SKM-1 (cell line): ENCODE results near the gene IFNW1.

Source experiments
- DNase-seq: peaks from one replicate; lab custom pipeline; 2025; ENCODE audit not compliant: unreplicated experiment; lab: John Stamatoyannopoulos, UW

The IFNW1 gene

GRCh38 chr9:21110708-21111576, 30.7 kb downstream of the IFNW1 start:
- DNase-seq = peak; percentile 37

- peak; percentile 85 for DNase-seq
Measured at GRCh38 chr9:21104787-21105186, 36.8 kb downstream of the IFNW1 start.

- DNase-seq = no peak
Measured at GRCh38 chr9:21102305-21102704, 39.3 kb downstream of the IFNW1 start.

GRCh38 chr9:21097817-21098216, 43.8 kb downstream of the IFNW1 start:
- DNase-seq = no peak

GRCh38 chr9:21096901-21097255, 44.8 kb downstream of the IFNW1 start:
- no peak for DNase-seq

GRCh38 chr9:21096172-21096900, 45.3 kb downstream of the IFNW1 start:
- no peak for DNase-seq

- no peak for DNase-seq
Measured at GRCh38 chr9:21095561-21095960, 46.1 kb downstream of the IFNW1 start.
